EL (cell line): ENCODE data around the gene LRRC52.
A peak's percentile ranks its signal among the peaks of the same experiment; 100 is the strongest.
"Not testable (repeated sequence)": the region's sequence is repeated elsewhere in the genome, so short reads cannot be mapped to it uniquely, and the experiment has no call there.

Experiments
- DNase-seq: peaks from one replicate; pipeline ENCODE4 v3.0.0-alpha.2; 2016

The LRRC52 gene

GRCh38 chr1:165586398-165586797 is 42.6 kb downstream of the LRRC52 start:
- DNase-seq, result no peak

- DNase-seq, result not testable (repeated sequence)
Measured at GRCh38 chr1:165591391-165591790, 47.6 kb downstream of the LRRC52 start.

- DNase-seq, result peak; percentile 69
Measured at GRCh38 chr1:165592945-165593823, 49.4 kb downstream of the LRRC52 start.

- DNase-seq, result peak; percentile 62
Measured at GRCh38 chr1:165595246-165595938, 51.6 kb downstream of the LRRC52 start.

GRCh38 chr1:165597883-165598675 is 54.3 kb downstream of the LRRC52 start:
- peak; percentile 98 for DNase-seq

- no peak for DNase-seq
Measured at GRCh38 chr1:165598676-165599059, 54.9 kb downstream of the LRRC52 start.

GRCh38 chr1:165600793-165601192 is 57.0 kb downstream of the LRRC52 start:
- no peak for DNase-seq

- no peak for DNase-seq
Measured at GRCh38 chr1:165603810-165604209, 60.0 kb downstream of the LRRC52 start.

- DNase-seq, result no peak
Measured at GRCh38 chr1:165605246-165605645, 61.4 kb downstream of the LRRC52 start.

- DNase-seq, result not testable (repeated sequence)
Measured at GRCh38 chr1:165606676-165607075, 62.9 kb downstream of the LRRC52 start.

- no peak for DNase-seq
Measured at GRCh38 chr1:165610866-165611265, 67.1 kb downstream of the LRRC52 start.

- no peak for DNase-seq
Measured at GRCh38 chr1:165612062-165612461, 68.3 kb downstream of the LRRC52 start.
